Heart left ventricle (tissue), 16 donors: ENCODE data around the gene NOTCH3. TPM values are rescaled to one million over a fixed set of nuclear protein-coding genes. Genes with fewer than 3 reads are reported as not detected.

ENCODE experiments used
- ATAC-seq, 4 donors: fragments of 200-7000 bp; cut with Tn5 transposase; one replicate each; pipeline ENCODE4 v1.9.1; 2020 to 2022; ENCODE audit warnings: moderate library complexity in 4 of 4, mild to moderate bottlenecking in 3 of 4, moderate number of reproducible peaks in 1 of 4
- DNase-seq, 5 donors: peaks; one replicate each; pipeline ENCODE4 v3.0.0-alpha.2; 2020
- H3K27ac ChIP-seq, 12 donors: fragments of 200-600 bp; sonication (generic) in 4 of 12; one replicate each; pipeline versions ENCODE4 v1.5.0 to v1.8.0; 2016 to 2022; ENCODE audit warnings: mild to moderate bottlenecking in 2 of 12
- H3K27me3 ChIP-seq, 9 donors: fragments of 200-600 bp; sonication (generic) in 2 of 9; one replicate each; pipeline versions ENCODE4 v1.5.1 to v1.8.0; 2016 to 2022; ENCODE audit warnings: mild to moderate bottlenecking in 3 of 9
- H3K36me3 ChIP-seq, 9 donors: fragments of 200-600 bp; sonication (generic) in 2 of 9; one replicate each; pipeline versions ENCODE4 v1.5.0 to v1.8.0; 2018 to 2022; ENCODE audit warnings: mild to moderate bottlenecking in 2 of 9
- H3K4me1 ChIP-seq, 12 donors: fragments of 200-600 bp; sonication (generic) in 4 of 12; one replicate each; pipeline versions ENCODE4 v1.5.0 to v1.8.0; 2016 to 2022; ENCODE audit warnings: mild to moderate bottlenecking in 3 of 12
- H3K4me3 ChIP-seq, 12 donors: fragments of 200-600 bp; sonication (generic) in 4 of 12; one replicate each; pipeline versions ENCODE4 v1.5.0 to v1.8.0; 2017 to 2022; ENCODE audit warnings: mild to moderate bottlenecking in 9 of 12, moderate library complexity in 4 of 12
- H3K9me3 ChIP-seq, 12 donors: fragments of 200-600 bp; sonication (generic) in 4 of 12; one replicate each; pipeline versions ENCODE4 v1.5.0 to v1.8.0; 2016 to 2022; ENCODE audit warnings: mild to moderate bottlenecking in 1 of 12
- CTCF ChIP-seq, 12 donors: fragments of 200-600 bp; sonication (generic) in 4 of 12; IDR thresholded peaks; one replicate each; pipeline versions ENCODE4 v1.5.0 to v1.8.0; 2018 to 2022; ENCODE audit warnings: antibody characterized with exemption in 12 of 12, mild to moderate bottlenecking in 5 of 12
- POLR2A ChIP-seq, 2 donors: fragments of 450-650 bp; IDR thresholded peaks; one replicate each; pipeline ENCODE4 v1.6.1; 2017; ENCODE audit warnings: antibody characterized with exemption in 2 of 2, mild to moderate bottlenecking in 2 of 2, moderate library complexity in 2 of 2
- WGBS, 4 donors: extraction: QIAGEN DNeasy Blood & Tissue Kit in 2 of 4; methylation state at CpG; one replicate each; pipeline versions ENCODE4 v1.1.5 to v1.1.7; 2013 to 2018; 5-methylcytosine and 5-hydroxymethylcytosine counted together
- intact Hi-C, 10 donors: fragments of 100-400 bp; cut with DNase I; formaldehyde crosslinking; loops; one replicate each; pipeline versions ENCODE4 v1.11.1 to v1.14.2; 2022
- polyA plus RNA-seq, 2 donors: library from polyadenylated mRNA; stranded (reverse); fragments of 200-250 nt; gene quantifications; one replicate each; pipeline ENCODE4 v1.2.3, GENCODE V29; 2013
- total RNA-seq, 9 donors: library from RNA; depleted of rRNA in 2 of 9; stranded (reverse); fragments of >200 nt in 2 of 9; fragmentation: NEBNext Ultra II Directional in 3 of 9; extraction: Animal tissue kit (Norgen Biotek cat#: 25700) in 3 of 9; gene quantifications; one replicate each; pipeline versions ENCODE4 v1.1.0 to v1.2.4, GENCODE V29; 2016 to 2023
- donor health status: ischemic (EF 13 %, LVEDD 7.1; RV severe dilation, severe dysfunction).
- donor health status: healthy with polysubstance abuse.
- donor health status: DM: no; HTN: yes; CAD: no.
- donor health status: DM: no; HTN: no; CAD: no.
- donor health status: ischemic (EF 25% LVEDD 6.9; RV normal size, moderate dysfunction).
- donor health status: ischemic (EF 25% LVEDD 5.7; RV mildly dilated, moderate dysfunction).
- donor health status: healthy.
- donor health status: DM: yes; HTN: yes; CAD: no.
- donor health status: ischemic (EF 35%, LVEDD 5.7; RV mildly dilated, moderate dysfunction).
- donor health status: nonischemic (EF 11% LVEDD 7.7; RV severe dilation, severe dysfunction).
- donor health status: DM: yes; HTN: yes; CAD: no.
- donor health status: PGD.
- donor health status: ischemic (EF 29% LVEDD 5.4; RV normal size, mild dysfunction).
- donor health status: nonischemic (EF 23%, LVEDD 6.1; RV moderate dilation, normal function).

The NOTCH3 gene
- total and polyA plus RNA-seq, 11 donors, result 16.7 to 77.2 (median 29.6) TPM

GRCh38 chr19:15187026-15188007 lies 13.5 kb downstream of the NOTCH3 start:
- DNase-seq (no peak), ATAC-seq (peak in 2 of 4 donors; percentile 13 to 20)
- no peaks in the 10 kb centered on the region for H3K9me3 ChIP-seq
- TF ChIP-seq CTCF (IDR thresholded peaks at IDR 0.05) (no peak), POLR2A (IDR thresholded peaks at IDR 0.05) (no peak)
- H3K27ac ChIP-seq, result no peak overlapping the region
- no peaks in the 10 kb centered on the region for H3K27me3 ChIP-seq
- intact Hi-C loops, result no loop called here
- H3K4me3 ChIP-seq, result no peak overlapping the region
- H3K36me3 ChIP-seq, result peaks cover 0 to 85% (median 6%) of the 10 kb centered on the region in 9 donors
- no peaks in the 10 kb centered on the region for H3K4me1 ChIP-seq
- WGBS, 4 donors, result 92 to 94% (median 94%) methylated on average over 28 to 38 of the region's 38 CpGs

GRCh38 chr19:15185188-15185587 lies 15.6 kb downstream of the NOTCH3 start:
- 84 to 92% (median 88%) methylated on average over 12 of the region's 12 CpGs for WGBS, 4 donors
- Histone ChIP-seq H3K4me1 (peaks cover 0 to 13% (median 0%) of the 10 kb centered on the region in 12 donors), H3K4me3 (no peak overlapping the region), H3K27ac (no peak overlapping the region), H3K27me3 (no peaks in the 10 kb centered on the region), H3K36me3 (peaks cover 0 to 80% (median 5%) of the 10 kb centered on the region in 9 donors), H3K9me3 (no peaks in the 10 kb centered on the region)
- intact Hi-C loops, result no loop called here
- no peak for ATAC-seq
- no peak for DNase-seq
- TF ChIP-seq CTCF (IDR thresholded peaks at IDR 0.05), result no peak
- TF ChIP-seq POLR2A (IDR thresholded peaks at IDR 0.05), result no peak

- no peak overlapping the region for H3K27ac ChIP-seq
- no peak for ATAC-seq
- no peaks in the 10 kb centered on the region for H3K9me3 ChIP-seq
- no peak for DNase-seq
- peaks cover 0 to 13% (median 0%) of the 10 kb centered on the region in 12 donors for H3K4me1 ChIP-seq
- peaks cover 0 to 76% (median under 1%) of the 10 kb centered on the region in 9 donors for H3K36me3 ChIP-seq
- H3K27me3 ChIP-seq, result no peaks in the 10 kb centered on the region
- intact Hi-C loops, result no loop called here
- WGBS, 4 donors, result 73 to 90% (median 85%) methylated on average over 4 of the region's 4 CpGs
- H3K4me3 ChIP-seq, result no peak overlapping the region
- TF ChIP-seq CTCF (IDR thresholded peaks at IDR 0.05), result no peak
- no peak for TF ChIP-seq POLR2A (IDR thresholded peaks at IDR 0.05)
Observed at GRCh38 chr19:15184776-15185175, 16.0 kb downstream of the NOTCH3 start.

- Histone ChIP-seq H3K9me3 (no peaks in the 10 kb centered on the region), H3K27me3 (peaks cover 0 to 11% (median 4%) of the 10 kb centered on the region in 9 donors), H3K4me1 (peaks cover 0 to 23% (median 2%) of the 10 kb centered on the region in 12 donors), H3K27ac (peak overlapping the region in 1 of 12 donors; percentile 32), H3K36me3 (peaks cover 0 to 55% (median 4%) of the 10 kb centered on the region in 9 donors), H3K4me3 (no peak overlapping the region)
- DNase-seq, result no peak
- TF ChIP-seq POLR2A (IDR thresholded peaks at IDR 0.05) (no peak), CTCF (IDR thresholded peaks at IDR 0.05) (no peak)
- no peak for ATAC-seq
- WGBS, 4 donors, result 82 to 89% (median 86%) methylated on average over 21 to 23 of the region's 23 CpGs
- intact Hi-C loops, result no loop called here
Observed at GRCh38 chr19:15181394-15181793, 19.4 kb downstream of the NOTCH3 start.
